H54 (cell line): ENCODE results near the gene CDKL2.

Experiments used
- DNase-seq: peaks from one replicate; pipeline ENCODE4 v3.0.0; 2011; ENCODE audit warnings: low spot score, mixed read lengths; ENCODE audit not compliant: insufficient read length
- FAIRE-seq: peaks from 3 replicates; lab custom pipeline; 2011; peaks lifted over from hg19 to GRCh38; lab: Jason Lieb, UNC
- POLR2A ChIP-seq: IDR thresholded peaks from 2 replicates; pipeline ENCODE4 v1.6.1; 2011; ENCODE audit warnings: low read depth, mild to moderate bottlenecking, low read length

The CDKL2 gene

GRCh38 chr4:75629239-75629638, 1.1 kb downstream of the CDKL2 start:
- DNase-seq (no peak), FAIRE-seq (no peak)
- TF ChIP-seq POLR2A = no peak

DNA sequence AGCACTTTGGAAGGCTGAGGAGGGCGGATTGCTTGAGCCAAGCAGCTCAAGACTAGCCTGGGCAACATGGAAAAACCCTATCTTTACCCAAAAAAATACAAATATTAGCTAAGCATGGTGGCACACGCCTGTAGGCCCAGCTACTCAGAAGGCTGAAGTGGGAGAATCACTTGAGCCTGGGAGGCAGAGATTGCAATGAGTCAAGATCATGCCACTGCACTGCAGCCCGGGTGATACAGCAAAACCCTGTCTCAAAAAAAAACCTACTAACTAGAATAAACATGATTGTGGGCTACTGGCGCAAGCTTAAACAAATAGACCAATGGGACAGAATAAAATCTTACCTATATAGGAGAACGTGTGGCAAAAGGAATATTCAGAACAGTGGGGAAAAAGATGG, 7.3 kb downstream of the CDKL2 start:
- no peak for TF ChIP-seq POLR2A
- FAIRE-seq = no peak
- DNase-seq = no peak

DNA sequence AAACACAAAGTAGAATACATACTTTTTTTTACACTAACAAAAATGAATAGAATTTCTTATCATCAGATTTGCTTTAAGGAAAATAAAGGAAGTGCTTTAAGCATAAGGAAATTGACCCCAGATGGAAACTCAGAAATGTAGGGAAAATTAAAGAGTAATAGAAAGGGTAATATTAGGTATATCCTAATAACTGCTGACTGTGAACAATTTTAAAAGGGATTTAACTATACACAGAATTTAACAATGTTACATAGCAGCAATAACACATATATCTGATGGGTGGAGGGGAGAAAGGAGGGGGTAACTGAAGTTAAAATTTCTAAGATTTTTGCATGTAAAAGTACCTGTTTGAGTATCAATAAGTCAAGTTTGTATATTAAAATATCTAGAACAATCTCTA, 8.6 kb downstream of the CDKL2 start:
- FAIRE-seq = no peak
- TF ChIP-seq POLR2A = no peak
- DNase-seq = no peak

GRCh38 chr4:75612306-75612705, 18.0 kb downstream of the CDKL2 start:
- no peak for TF ChIP-seq POLR2A
- DNase-seq (no peak), FAIRE-seq (no peak)

GRCh38 chr4:75605928-75606327, 24.4 kb downstream of the CDKL2 start:
- DNase-seq = no peak
- no peak for FAIRE-seq

GRCh38 chr4:75599647-75600046, 30.7 kb downstream of the CDKL2 start:
- no peak for DNase-seq
- FAIRE-seq = no peak
- TF ChIP-seq POLR2A = no peak

More at GRCh38 chr4:75605928-75606327, 24.4 kb downstream of the CDKL2 start:
- TF ChIP-seq POLR2A = no peak

GRCh38 chr4:75598390-75598789, 31.9 kb downstream of the CDKL2 start:
- no peak for TF ChIP-seq POLR2A
- DNase-seq = no peak
- FAIRE-seq = no peak

DNA sequence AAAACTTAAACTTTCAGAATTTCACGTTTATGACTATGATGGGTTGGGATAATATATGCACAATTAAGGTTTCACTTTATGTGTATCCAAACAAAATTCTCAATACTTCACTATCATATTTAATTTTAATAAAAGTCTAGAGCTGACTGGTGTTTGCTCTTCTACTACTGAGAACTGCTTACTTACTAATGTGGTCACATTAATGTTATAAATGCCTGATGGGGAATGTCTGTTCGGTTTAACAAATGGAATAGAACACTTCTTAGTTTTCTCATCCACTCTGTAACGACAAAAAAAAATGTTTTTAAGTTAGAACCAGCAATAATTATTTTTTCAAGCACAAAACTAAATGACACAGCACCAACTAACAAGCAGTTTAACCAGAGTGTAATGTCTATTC, 34.3 kb downstream of the CDKL2 start:
- FAIRE-seq (no peak), DNase-seq (no peak)
- TF ChIP-seq POLR2A = no peak

- DNase-seq (no peak), FAIRE-seq (no peak)
- TF ChIP-seq POLR2A = no peak
Observed at GRCh38 chr4:75593393-75593792, 36.9 kb downstream of the CDKL2 start.

GRCh38 chr4:75584067-75584466, 46.3 kb downstream of the CDKL2 start:
- no peak for FAIRE-seq

GRCh38 chr4:75567725-75568124, 62.6 kb downstream of the CDKL2 start:
- TF ChIP-seq POLR2A = no peak
- FAIRE-seq (no peak), DNase-seq (no peak)

More at GRCh38 chr4:75584067-75584466, 46.3 kb downstream of the CDKL2 start:
- TF ChIP-seq POLR2A = no peak
- DNase-seq = no peak

DNA sequence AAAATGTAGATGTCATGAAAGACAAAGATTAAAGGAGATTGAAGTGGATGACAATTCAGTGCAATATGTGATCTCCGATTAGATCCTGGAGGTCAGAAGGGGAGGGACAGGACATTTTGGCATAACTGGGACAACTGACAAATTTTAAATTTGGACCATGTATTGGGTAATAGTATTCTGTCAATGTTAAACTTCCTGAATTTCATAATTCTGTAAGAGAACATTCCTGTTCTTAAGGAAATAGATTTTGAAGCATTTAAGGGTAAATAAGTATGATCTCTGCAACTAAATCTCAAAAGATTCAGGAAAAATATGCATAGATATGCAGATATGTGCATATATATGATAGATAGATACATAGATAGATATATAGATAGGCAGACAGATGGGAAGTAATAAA, 63.4 kb downstream of the CDKL2 start:
- DNase-seq = no peak
- FAIRE-seq = no peak
- TF ChIP-seq POLR2A = no peak

- no peak for TF ChIP-seq POLR2A
- FAIRE-seq (no peak), DNase-seq (no peak)
Observed at GRCh38 chr4:75565481-75565880, 64.8 kb downstream of the CDKL2 start.

GRCh38 chr4:75564023-75564422, 66.3 kb downstream of the CDKL2 start:
- no peak for FAIRE-seq
- DNase-seq = no peak
- TF ChIP-seq POLR2A = no peak

GRCh38 chr4:75561789-75562188, 68.5 kb downstream of the CDKL2 start:
- no peak for TF ChIP-seq POLR2A
- no peak for FAIRE-seq
- no peak for DNase-seq

DNA sequence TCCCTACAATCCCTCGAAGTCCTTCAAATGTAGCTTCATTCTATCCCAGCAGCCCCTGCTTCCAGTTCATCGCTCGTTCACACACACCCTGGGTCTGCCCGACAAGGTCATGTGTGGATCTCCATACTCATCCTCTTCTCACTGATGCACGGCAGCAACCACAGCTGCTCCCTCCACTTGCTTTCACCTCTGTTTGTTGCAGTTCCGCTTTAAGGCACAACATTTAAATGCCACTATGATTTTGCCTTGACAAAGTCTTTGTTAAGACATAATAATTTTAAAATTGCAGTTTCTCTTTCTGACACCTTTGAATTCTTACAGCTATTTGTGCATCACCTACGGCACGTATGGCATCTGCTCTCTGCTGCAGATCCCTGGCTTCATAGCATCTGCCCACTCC, 72.6 kb downstream of the CDKL2 start:
- no peak for FAIRE-seq
- TF ChIP-seq POLR2A = no peak
- no peak for DNase-seq
